Heart left ventricle (tissue), 13 donors: ENCODE data around the gene CSNK1A1.

Source experiments
- CTCF ChIP-seq, 12 donors: fragments of 200-600 bp; sonication (generic) in 4 of 12; IDR thresholded peaks; one replicate each; pipeline versions ENCODE4 v1.5.0 to v1.8.0; 2018 to 2022; ENCODE audit warnings: antibody characterized with exemption in 12 of 12, mild to moderate bottlenecking in 5 of 12
- POLR2A ChIP-seq, 2 donors: fragments of 450-650 bp; IDR thresholded peaks; one replicate each; pipeline ENCODE4 v1.6.1; 2017; ENCODE audit warnings: antibody characterized with exemption in 2 of 2, mild to moderate bottlenecking in 2 of 2, moderate library complexity in 2 of 2
- donor health status: ischemic (EF 13 %, LVEDD 7.1; RV severe dilation, severe dysfunction).
- donor health status: DM: no; HTN: yes; CAD: no.
- donor health status: DM: no; HTN: no; CAD: no.
- donor health status: ischemic (EF 25% LVEDD 6.9; RV normal size, moderate dysfunction).
- donor health status: ischemic (EF 25% LVEDD 5.7; RV mildly dilated, moderate dysfunction).
- donor health status: ischemic (EF 35%, LVEDD 5.7; RV mildly dilated, moderate dysfunction).
- donor health status: nonischemic (EF 11% LVEDD 7.7; RV severe dilation, severe dysfunction).
- donor health status: DM: yes; HTN: yes; CAD: no.
- donor health status: PGD.
- donor health status: ischemic (EF 29% LVEDD 5.4; RV normal size, mild dysfunction).
- donor health status: nonischemic (EF 23%, LVEDD 6.1; RV moderate dilation, normal function).

GRCh38 chr5:149583394-149583793 is 32.2 kb upstream of the CSNK1A1 start:
- TF ChIP-seq CTCF (IDR thresholded peaks at IDR 0.05) (no peak), POLR2A (IDR thresholded peaks at IDR 0.05) (no peak)
